Nephron (organoid): ENCODE results near the gene SV2A.
"Not testable (repeated sequence)": the region's sequence is repeated elsewhere in the genome, so short reads cannot be mapped to it uniquely, and the experiment has no call there.

ENCODE experiments used
- H3K27ac Mint-ChIP-seq, 3 experiments: 2 replicates each; pipeline ENCODE4 v1.8.0; 2020; ENCODE audit warnings: mixed read lengths in 3 of 3, mild to moderate bottlenecking in 2 of 3, moderate library complexity in 1 of 3
- H3K27me3 Mint-ChIP-seq: 2 replicates; pipeline ENCODE4 v1.8.0; 2021; ENCODE audit warnings: low read depth, mild to moderate bottlenecking, moderate library complexity, mixed read lengths
- H3K36me3 Mint-ChIP-seq: 2 replicates; pipeline ENCODE4 v1.8.0; 2020; ENCODE audit warnings: low read depth, mixed read lengths
- H3K4me1 Mint-ChIP-seq: 2 replicates; pipeline ENCODE4 v1.8.0; 2020; ENCODE audit warnings: mixed read lengths
- H3K4me3 Mint-ChIP-seq, 3 experiments: 2 replicates each; pipeline ENCODE4 v1.8.0; 2020; ENCODE audit warnings: mild to moderate bottlenecking in 3 of 3, mixed read lengths in 3 of 3, moderate library complexity in 2 of 3
- H3K9me3 Mint-ChIP-seq: 2 replicates; pipeline ENCODE4 v1.8.0; 2020; ENCODE audit warnings: mixed read lengths
- TF ChIP-seq, protein P1 (sequence below), 3 experiments: fragments of 200-600 bp; sonication (generic); IDR thresholded peaks; one replicate each; pipeline ENCODE4 v1.5.0; 2021; ENCODE audit warnings: antibody characterized with exemption in 3 of 3; ENCODE audit not compliant: unreplicated experiment in 3 of 3

SV2A gene

GRCh38 chr1:149884433-149885338 lies 33.0 kb downstream of the SV2A start:
- no peaks in the 10 kb centered on the region for H3K4me1 Mint-ChIP-seq

GRCh38 chr1:149883598-149884247 lies 33.9 kb downstream of the SV2A start:
- H3K27me3 Mint-ChIP-seq = no peaks in the 10 kb centered on the region
- no peaks in the 10 kb centered on the region for H3K36me3 Mint-ChIP-seq
- H3K4me3 Mint-ChIP-seq = no peak overlapping the region
- TF ChIP-seq, protein P1, sequence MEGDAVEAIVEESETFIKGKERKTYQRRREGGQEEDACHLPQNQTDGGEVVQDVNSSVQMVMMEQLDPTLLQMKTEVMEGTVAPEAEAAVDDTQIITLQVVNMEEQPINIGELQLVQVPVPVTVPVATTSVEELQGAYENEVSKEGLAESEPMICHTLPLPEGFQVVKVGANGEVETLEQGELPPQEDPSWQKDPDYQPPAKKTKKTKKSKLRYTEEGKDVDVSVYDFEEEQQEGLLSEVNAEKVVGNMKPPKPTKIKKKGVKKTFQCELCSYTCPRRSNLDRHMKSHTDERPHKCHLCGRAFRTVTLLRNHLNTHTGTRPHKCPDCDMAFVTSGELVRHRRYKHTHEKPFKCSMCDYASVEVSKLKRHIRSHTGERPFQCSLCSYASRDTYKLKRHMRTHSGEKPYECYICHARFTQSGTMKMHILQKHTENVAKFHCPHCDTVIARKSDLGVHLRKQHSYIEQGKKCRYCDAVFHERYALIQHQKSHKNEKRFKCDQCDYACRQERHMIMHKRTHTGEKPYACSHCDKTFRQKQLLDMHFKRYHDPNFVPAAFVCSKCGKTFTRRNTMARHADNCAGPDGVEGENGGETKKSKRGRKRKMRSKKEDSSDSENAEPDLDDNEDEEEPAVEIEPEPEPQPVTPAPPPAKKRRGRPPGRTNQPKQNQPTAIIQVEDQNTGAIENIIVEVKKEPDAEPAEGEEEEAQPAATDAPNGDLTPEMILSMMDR (IDR thresholded peaks at IDR 0.05; ENCODE audit: unreplicated experiment in 3 of 3) = no peak
- H3K4me1 Mint-ChIP-seq = no peaks in the 10 kb centered on the region
- no peaks in the 10 kb centered on the region for H3K9me3 Mint-ChIP-seq
- no peak overlapping the region for H3K27ac Mint-ChIP-seq

More at GRCh38 chr1:149884433-149885338, 33.0 kb downstream of the SV2A start:
- Mint-ChIP-seq H3K27me3 (no peaks in the 10 kb centered on the region), H3K36me3 (no peaks in the 10 kb centered on the region), H3K4me3 (no peak overlapping the region), H3K27ac (no peak overlapping the region), H3K9me3 (no peaks in the 10 kb centered on the region)
- TF ChIP-seq, protein P1 (IDR thresholded peaks at IDR 0.05; ENCODE audit: unreplicated experiment in 3 of 3) = no peak

DNA sequence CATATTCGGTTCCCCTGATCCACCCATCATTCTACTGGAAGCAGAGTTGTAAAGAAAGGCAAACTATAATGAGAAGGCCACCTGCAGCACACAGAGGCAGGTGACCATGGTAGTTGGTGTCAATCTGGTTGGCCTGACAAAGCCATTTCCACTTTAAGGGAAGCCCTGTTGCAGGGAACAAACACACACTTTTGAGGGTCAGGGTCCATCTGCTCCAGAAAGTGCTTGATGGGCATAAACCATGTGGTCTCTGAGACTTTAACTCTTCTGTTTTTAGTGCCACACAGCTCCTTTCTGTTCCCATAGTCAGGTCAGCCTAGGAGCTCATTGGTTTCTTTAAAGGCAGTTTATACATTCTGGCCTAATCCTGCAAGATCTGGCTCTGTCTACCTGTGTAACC lies 35.8 kb downstream of the SV2A start:
- TF ChIP-seq, protein P1 (IDR thresholded peaks at IDR 0.05; ENCODE audit: unreplicated experiment in 3 of 3) = no peak
- H3K4me1 Mint-ChIP-seq = no peaks in the 10 kb centered on the region
- no peak overlapping the region for H3K4me3 Mint-ChIP-seq
- H3K27me3 Mint-ChIP-seq = peaks cover 3% of the 10 kb centered on the region
- H3K9me3 Mint-ChIP-seq = no peaks in the 10 kb centered on the region
- H3K36me3 Mint-ChIP-seq = no peaks in the 10 kb centered on the region
- H3K27ac Mint-ChIP-seq = no peak overlapping the region

- TF ChIP-seq, protein P1 (IDR thresholded peaks at IDR 0.05; ENCODE audit: unreplicated experiment in 3 of 3) = no peak
- H3K27me3 Mint-ChIP-seq = peaks cover 3% of the 10 kb centered on the region
- H3K4me1 Mint-ChIP-seq = no peaks in the 10 kb centered on the region
- no peaks in the 10 kb centered on the region for H3K9me3 Mint-ChIP-seq
- no peak overlapping the region for H3K4me3 Mint-ChIP-seq
- H3K36me3 Mint-ChIP-seq = no peaks in the 10 kb centered on the region
- H3K27ac Mint-ChIP-seq = no peak overlapping the region
These were observed 38.1 kb downstream of the SV2A start for GRCh38 chr1:149879556-149879955.

DNA sequence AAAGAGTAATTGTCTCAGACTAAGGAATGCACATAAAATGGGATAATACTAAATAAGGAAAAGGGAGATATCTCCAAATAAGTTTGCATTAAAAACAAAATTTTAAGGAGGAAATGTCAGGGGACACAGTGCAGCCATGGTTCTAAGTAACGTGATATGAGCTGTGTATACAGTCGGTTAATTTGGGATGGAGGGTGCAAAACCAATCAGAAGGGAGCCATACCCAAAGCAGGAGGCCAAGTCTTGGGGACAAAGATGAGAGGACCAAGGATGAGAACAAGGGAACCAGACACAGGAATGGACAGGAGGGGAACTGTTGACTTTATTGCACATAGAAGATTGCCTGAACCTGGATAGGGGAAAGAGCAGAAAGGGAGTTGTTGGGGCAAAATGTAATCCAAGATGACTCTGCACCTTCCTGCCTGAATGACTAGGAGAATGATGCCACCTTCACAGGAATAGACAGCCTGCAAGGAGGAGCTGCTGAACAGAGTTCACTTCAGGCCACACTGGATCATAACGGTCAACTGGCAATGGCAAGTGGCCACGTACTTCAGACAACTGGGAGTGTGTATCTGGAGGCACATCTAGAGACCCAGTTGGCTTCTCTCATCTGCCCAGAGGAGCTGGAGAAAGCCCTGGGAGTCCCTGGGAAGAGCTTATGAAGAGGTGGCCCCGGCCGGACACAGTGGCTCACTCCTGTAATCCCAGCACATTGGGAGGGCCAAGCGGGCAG lies 40.3 kb downstream of the SV2A start:
- Mint-ChIP-seq H3K36me3 (no peaks in the 10 kb centered on the region), H3K9me3 (no peaks in the 10 kb centered on the region), H3K4me3 (no peak overlapping the region), H3K27me3 (peaks cover 3% of the 10 kb centered on the region), H3K27ac (no peak overlapping the region), H3K4me1 (no peaks in the 10 kb centered on the region)
- TF ChIP-seq, protein P1 (IDR thresholded peaks at IDR 0.05; ENCODE audit: unreplicated experiment in 3 of 3) = no peak

DNA sequence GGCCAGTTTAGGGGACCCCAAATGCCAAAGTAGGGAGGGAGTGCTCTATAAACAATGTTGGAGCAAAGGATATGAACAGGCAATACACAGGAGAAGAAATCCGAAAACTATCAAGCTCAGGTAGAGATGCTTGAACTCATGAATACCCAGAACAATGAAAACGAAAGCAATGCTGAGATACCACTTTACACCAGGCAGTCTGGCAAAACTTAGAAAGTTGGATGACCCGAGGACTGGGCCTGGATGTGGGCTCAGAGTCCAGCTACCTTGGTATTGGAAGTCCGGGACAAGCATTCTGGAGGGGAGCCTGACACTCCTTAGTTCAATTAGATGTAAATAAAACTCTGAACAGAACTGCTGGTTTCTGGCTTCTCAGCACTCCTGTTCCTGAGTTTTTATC lies 44.6 kb downstream of the SV2A start:
- H3K36me3 Mint-ChIP-seq = not testable (repeated sequence)

DNA sequence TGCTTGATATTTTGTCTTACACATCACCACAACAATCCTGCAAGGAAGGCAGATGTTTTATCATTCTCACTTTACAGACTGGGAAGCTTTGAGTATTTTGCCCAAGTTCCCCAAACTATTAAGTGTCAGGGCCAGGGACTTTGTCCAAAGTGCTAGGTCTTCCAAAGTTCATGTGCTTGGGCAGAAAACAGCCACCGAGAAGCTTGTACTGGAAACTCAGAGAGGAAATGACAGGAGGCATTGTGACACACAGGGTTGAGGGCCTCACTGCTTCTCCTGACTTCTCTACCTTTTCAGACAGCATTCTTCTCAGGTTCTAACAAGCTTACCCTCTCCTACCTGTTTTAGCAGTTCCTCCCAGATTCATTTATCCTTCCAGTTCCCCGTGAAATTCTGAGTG lies 50.8 kb downstream of the SV2A start:
- not testable (repeated sequence) for H3K9me3 Mint-ChIP-seq, H3K27me3 Mint-ChIP-seq, H3K4me1 Mint-ChIP-seq, H3K4me3 Mint-ChIP-seq, H3K27ac Mint-ChIP-seq, H3K36me3 Mint-ChIP-seq

More for the DNA sequence above, 44.6 kb downstream of the SV2A start:
- H3K4me3 Mint-ChIP-seq, H3K27ac Mint-ChIP-seq, H3K27me3 Mint-ChIP-seq, H3K4me1 Mint-ChIP-seq, H3K9me3 Mint-ChIP-seq: not testable (repeated sequence)

DNA sequence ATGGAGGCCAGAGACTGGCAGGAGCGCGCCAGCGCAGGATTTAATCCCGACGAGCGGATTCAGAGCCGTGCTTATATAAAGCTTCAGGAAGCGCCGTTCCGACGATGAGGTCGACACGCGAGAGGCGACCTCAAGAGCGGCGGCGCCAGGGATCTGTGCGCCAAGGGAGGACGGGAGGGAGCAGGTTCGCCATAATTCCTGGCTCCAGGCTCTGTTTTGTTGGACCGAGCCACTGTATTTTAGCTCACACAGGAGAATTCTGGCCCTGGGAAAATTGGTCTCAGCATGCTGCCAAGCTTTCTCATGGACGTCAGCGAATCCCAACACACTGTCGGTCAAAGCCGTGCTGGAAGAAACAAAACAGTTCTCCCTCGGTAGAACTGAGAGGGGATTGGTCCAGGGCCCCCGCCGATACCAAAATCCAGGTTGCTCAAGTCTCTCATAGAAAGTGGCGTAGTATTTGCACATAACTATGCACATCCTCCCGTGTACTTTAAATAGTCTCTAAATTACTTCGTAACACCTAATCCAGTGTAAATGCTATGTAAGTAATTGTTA lies 56.1 kb downstream of the SV2A start:
- not testable (repeated sequence) for H3K4me1 Mint-ChIP-seq, H3K4me3 Mint-ChIP-seq, H3K9me3 Mint-ChIP-seq, H3K27ac Mint-ChIP-seq, H3K36me3 Mint-ChIP-seq, H3K27me3 Mint-ChIP-seq
